Thymus (tissue), 11 donors: ENCODE results near the gene CERS3. TPM values are rescaled to one million over a fixed set of nuclear protein-coding genes. Genes with fewer than 3 reads are reported as not detected.

ENCODE experiments used
- DNase-seq, 9 donors: peaks; one replicate each; pipeline ENCODE4 v3.0.0-alpha.2; 2013; ENCODE audit warnings: low spot score in 9 of 9, low read depth in 6 of 9, missing footprints in 1 of 9
- H3K27ac ChIP-seq, 2 donors: one replicate each; pipeline ENCODE4 v1.5.1; 2013; ENCODE audit warnings: control low read depth in 1 of 2, low read depth in 1 of 2, low read length in 1 of 2, mild to moderate bottlenecking in 1 of 2, moderate library complexity in 1 of 2
- H3K27me3 ChIP-seq, 2 donors: one replicate each; pipeline ENCODE4 v1.5.1; 2013; ENCODE audit warnings: low read length in 1 of 2; ENCODE audit not compliant: control insufficient read depth in 2 of 2, insufficient read depth in 1 of 2
- H3K36me3 ChIP-seq, 2 donors: one replicate each; pipeline ENCODE4 v1.5.1; 2013; ENCODE audit warnings: low read length in 1 of 2, mild to moderate bottlenecking in 1 of 2, moderate library complexity in 1 of 2; ENCODE audit not compliant: control insufficient read depth in 2 of 2, insufficient read depth in 2 of 2
- H3K4me1 ChIP-seq, 2 donors: one replicate each; pipeline ENCODE4 v1.5.1; 2013; ENCODE audit warnings: low read length in 2 of 2; ENCODE audit not compliant: control insufficient read depth in 2 of 2, insufficient read depth in 2 of 2
- H3K4me3 ChIP-seq, 2 donors: one replicate each; pipeline ENCODE4 v1.5.1; 2013; ENCODE audit warnings: low read length in 2 of 2, control low read depth in 1 of 2, mild to moderate bottlenecking in 1 of 2
- H3K9me3 ChIP-seq, 2 donors: one replicate each; pipeline ENCODE4 v1.5.1; 2013; ENCODE audit warnings: low read length in 1 of 2, mild to moderate bottlenecking in 1 of 2; ENCODE audit not compliant: control insufficient read depth in 2 of 2, insufficient read depth in 1 of 2
- WGBS: extraction: QIAGEN DNeasy Blood & Tissue Kit; methylation state at CpG from one replicate; pipeline ENCODE4 v1.1.7; 2013; 5-methylcytosine and 5-hydroxymethylcytosine counted together
- polyA plus RNA-seq: library from polyadenylated mRNA; stranded (reverse); fragments of 200-250 nt; gene quantifications from one replicate; pipeline ENCODE4 v1.2.3, GENCODE V29; 2013
- total RNA-seq: library from RNA; stranded (reverse); fragments of 120-200 nt; gene quantifications from one replicate; pipeline ENCODE4 v1.2.4, GENCODE V29; 2013
- donor health status: healthy.

The CERS3 gene
- total and polyA plus RNA-seq, 2 donors: 0.38 to 2.2 TPM

DNA sequence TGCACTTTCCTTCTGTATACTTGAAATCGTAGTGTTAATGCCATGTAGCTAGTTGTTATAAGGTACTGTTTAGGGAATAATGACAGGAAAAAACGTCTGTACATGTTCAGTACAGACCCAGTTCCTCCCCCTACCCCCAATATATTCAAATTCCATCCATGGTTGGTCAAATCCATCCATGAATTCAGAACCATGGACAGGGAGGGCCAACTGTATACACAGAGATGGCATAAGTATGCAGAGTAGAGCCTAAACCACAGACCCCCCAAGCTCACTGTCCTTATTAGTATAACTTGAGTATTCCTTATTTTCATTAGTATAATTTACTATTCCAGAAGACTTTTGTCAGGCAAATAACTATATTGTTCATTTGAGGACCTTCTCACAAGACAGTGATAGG lies 135.7 kb downstream of the CERS3 start:
- H3K4me1 ChIP-seq: no peaks in the 10 kb centered on the region
- no peak for DNase-seq
- WGBS: 73% methylated on average over 2 of the region's 2 CpGs

DNA sequence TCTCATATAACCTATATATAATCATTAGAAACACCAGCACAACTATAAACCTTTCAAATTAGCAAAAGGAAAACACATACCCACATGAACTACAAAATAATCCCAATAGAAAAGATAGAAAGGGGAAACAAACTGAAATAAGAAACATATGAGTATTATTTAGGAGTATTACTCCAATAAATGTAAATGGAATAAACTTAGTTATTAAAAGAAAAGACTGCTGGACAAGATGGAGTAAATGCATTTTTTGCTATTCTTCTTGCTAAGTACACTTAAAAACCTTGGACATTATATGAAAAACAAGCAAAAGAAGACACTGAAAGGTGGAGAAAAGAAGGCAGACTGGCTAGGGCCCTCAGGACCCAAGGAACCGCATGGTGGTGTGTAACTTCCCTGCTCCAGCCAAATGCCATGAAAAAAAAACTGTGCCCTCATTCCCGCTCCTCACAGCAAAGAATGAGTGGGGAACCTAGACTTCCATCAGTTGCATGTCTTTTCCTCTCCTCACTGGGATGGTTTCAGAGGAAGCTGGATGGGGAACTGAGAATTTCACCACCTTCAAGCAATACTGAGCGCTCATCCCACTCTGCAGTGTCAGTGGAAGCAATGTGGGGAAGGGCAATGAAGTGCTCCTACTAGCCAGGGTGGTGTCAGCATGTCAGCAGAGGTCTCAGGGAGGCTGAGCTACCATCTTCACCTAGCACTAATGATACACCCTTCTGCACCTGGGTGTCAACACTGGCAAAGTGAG lies 143.3 kb downstream of the CERS3 start:
- Histone ChIP-seq H3K27ac (no peak overlapping the region), H3K4me3 (no peak overlapping the region), H3K36me3 (no peaks in the 10 kb centered on the region), H3K27me3 (no peaks in the 10 kb centered on the region), H3K4me1 (no peaks in the 10 kb centered on the region), H3K9me3 (peaks cover 5 to 43% of the 10 kb centered on the region in 2 donors)
- no peak for DNase-seq
- WGBS: 96% methylated on average over 3 of the region's 3 CpGs

More for the DNA sequence above, 135.7 kb downstream of the CERS3 start:
- no peaks in the 10 kb centered on the region for H3K27me3 ChIP-seq
- H3K4me3 ChIP-seq: no peak overlapping the region
- peaks cover 0 to 1% of the 10 kb centered on the region in 2 donors for H3K9me3 ChIP-seq
- no peaks in the 10 kb centered on the region for H3K36me3 ChIP-seq
- no peak overlapping the region for H3K27ac ChIP-seq

DNA sequence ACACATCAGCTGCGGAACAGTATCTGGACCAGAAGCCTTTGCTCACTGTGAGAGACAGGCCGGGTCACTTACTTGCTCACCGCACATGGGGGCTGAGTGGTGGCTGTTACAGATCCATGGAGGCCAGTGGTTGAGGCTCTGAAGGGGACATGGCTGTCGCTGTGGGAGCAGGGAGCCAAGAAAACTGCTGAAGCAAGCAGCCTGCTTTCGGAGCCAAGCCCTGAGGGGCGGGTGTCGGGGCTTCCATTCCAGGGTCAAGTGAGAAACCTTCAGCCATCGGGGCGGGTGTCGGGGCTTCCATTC lies 144.7 kb downstream of the CERS3 start:
- Histone ChIP-seq H3K4me1 (no peaks in the 10 kb centered on the region), H3K27me3 (no peaks in the 10 kb centered on the region), H3K9me3 (peaks cover 5 to 43% of the 10 kb centered on the region in 2 donors), H3K36me3 (no peaks in the 10 kb centered on the region), H3K4me3 (no peak overlapping the region), H3K27ac (no peak overlapping the region)
- 84% methylated on average over 10 of the region's 10 CpGs for WGBS
- no peak for DNase-seq

DNA sequence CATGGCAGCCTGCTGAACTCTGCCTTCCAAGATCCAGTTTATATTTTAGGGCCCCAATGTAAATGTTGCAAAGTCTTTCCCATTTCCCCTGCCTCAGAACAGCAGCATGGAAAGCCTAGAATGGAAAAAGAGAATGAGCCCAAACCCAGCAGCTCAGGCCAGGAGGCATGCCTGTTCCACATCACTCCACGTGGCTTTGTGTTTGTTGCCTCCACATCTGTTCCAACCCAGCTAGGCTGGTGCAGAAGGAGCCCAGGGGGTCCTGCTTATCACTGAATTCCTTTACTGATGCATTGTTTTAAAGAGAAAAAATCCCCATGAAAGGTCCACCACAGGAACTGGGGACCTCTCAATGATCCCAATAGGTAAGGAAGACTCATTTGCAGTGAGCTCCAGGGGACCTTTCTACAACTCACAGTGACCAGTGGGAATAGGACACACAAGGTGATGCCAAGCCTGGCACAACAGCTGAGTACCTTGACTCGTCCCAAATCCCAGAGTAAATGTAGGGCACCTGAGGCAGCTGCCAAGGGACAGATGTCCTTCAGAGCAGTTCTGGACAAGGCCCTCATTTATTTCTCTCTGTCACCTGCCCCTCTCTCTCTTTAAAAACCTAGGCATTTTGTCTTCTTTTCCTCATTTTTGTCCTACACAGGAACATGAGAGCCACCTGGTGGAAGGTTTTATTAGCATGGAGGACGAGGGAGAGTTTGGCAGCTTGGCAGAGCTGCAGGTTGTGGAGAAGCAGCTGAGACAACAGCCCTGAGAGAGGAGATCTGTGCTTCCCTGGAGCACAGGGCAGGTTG lies 145.2 kb downstream of the CERS3 start:
- Histone ChIP-seq H3K4me3 (no peak overlapping the region), H3K27me3 (no peaks in the 10 kb centered on the region), H3K9me3 (peaks cover 5 to 43% of the 10 kb centered on the region in 2 donors), H3K36me3 (no peaks in the 10 kb centered on the region), H3K27ac (no peak overlapping the region), H3K4me1 (no peaks in the 10 kb centered on the region)
- 41% methylated on average over 3 of the region's 3 CpGs for WGBS
- peak in 2 of 9 donors; percentile 9 to 11 for DNase-seq

DNA sequence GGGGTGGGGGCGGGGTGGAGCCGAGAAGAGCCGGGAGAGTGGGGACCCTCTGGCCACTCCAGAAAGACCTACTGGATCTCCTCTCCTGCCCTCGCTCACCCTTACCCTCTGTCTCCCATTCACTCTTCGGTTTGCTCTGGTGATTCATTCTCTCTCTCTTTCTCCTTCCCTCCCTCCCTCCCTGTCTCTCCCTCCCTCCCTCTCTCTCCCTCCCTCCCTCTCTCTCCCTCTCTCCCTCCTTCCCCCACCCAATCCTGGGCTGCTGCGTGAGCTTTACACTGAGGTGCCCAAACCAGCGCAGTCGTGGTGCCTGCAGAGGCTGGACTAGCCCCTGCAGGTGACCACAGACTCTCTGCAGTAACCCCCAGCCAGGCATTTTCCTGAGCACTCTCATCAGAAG lies 154.8 kb downstream of the CERS3 start:
- 27% methylated on average over 8 of the region's 8 CpGs for WGBS

DNA sequence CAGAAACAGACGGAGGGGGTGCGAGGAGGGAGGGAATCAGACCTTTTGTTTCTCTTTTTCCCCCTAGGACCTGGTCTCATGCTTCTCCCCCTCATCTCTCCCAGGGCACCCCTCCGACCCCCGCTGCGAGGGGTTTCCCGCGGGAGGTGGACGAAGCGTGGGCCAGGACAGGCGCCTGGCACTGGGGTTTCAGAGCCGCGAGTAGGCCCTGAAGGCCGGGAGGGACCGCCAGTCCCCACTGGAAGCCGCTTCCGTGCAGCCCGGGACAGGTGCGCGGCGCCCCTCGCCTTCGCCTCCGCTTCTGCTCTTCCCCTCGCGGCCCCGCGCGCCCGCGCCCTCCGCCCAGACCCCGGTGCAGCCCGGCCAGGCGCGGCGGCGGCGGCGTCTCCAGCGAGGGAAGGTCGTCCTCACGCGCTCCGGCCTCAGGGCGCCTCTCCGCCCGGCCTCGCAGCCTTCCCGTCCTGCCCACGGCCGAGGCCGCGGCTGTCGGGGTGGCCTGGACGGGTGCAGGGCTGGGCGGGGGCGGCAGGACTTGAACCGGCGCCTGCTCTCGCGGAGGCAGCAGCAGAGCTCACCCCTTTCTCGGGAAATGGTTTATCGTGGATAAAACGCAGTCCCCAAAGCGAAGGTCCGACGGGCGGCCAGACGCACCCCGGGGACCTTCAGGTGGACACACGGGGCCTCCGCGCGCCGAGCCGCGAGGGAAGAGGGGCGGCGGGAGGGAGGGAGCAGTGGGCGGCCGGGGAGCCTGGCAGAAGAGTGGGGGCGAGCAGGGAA lies 155.4 kb downstream of the CERS3 start:
- peaks cover 18 to 21% of the 10 kb centered on the region in 2 donors for H3K27me3 ChIP-seq
- no peak overlapping the region for H3K27ac ChIP-seq
- no peak overlapping the region for H3K4me3 ChIP-seq
- peaks cover 0 to 4% of the 10 kb centered on the region in 2 donors for H3K9me3 ChIP-seq
- DNase-seq: no peak
- H3K4me1 ChIP-seq: no peaks in the 10 kb centered on the region
- no peaks in the 10 kb centered on the region for H3K36me3 ChIP-seq
- WGBS: 4% methylated on average over 81 of the region's 82 CpGs

More for the DNA sequence above, 154.8 kb downstream of the CERS3 start:
- Histone ChIP-seq H3K27me3 (peaks cover 18 to 21% of the 10 kb centered on the region in 2 donors), H3K4me3 (no peak overlapping the region), H3K9me3 (peaks cover 0 to 4% of the 10 kb centered on the region in 2 donors), H3K4me1 (no peaks in the 10 kb centered on the region), H3K27ac (no peak overlapping the region), H3K36me3 (no peaks in the 10 kb centered on the region)
- DNase-seq: no peak

DNA sequence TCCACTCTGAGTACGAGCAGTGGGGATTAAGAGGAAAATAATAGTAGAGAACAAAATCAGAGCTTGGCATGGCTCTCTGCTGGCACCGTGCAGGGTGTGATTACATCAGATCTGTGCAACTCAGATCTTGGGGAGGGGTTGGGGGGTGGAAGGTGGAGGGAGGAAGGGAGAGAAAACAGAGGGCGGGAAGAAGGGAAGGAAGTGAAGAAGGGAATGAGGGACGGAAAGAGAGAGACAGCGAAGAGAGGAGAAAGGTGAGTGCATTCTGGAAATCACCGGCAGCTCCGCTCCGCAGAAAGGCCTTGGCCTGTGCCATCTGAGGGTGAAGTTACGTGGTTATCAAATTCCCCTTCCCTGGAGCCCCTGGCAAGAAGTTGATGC lies 156.0 kb downstream of the CERS3 start:
- H3K4me3 ChIP-seq: no peak overlapping the region
- no peaks in the 10 kb centered on the region for H3K4me1 ChIP-seq
- 29% methylated on average over 9 of the region's 9 CpGs for WGBS
- H3K36me3 ChIP-seq: no peaks in the 10 kb centered on the region
- H3K27ac ChIP-seq: no peak overlapping the region
- no peak for DNase-seq
- peaks cover 0 to under 1% of the 10 kb centered on the region in 2 donors for H3K9me3 ChIP-seq
- peaks cover 18 to 21% of the 10 kb centered on the region in 2 donors for H3K27me3 ChIP-seq

DNA sequence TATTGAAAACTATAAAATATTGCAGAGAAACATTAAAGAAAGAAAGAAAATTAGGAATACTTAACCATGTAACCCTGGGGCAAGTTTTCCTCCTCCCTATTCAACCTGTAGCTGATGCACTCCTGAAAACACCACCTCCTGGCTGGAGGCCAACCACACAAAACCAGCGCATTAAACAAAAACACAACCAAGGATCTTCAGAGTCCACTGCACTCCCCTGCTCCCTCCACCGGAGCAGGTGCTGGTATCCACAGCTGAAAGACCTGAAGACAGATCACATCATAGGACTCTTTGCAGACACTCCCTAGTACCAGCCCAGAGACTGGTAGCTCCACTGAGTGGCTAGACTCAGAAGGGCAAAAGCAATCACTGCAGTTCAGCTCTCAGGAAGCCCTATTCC lies 173.4 kb downstream of the CERS3 start:
- WGBS: 83% methylated on average over 2 of the region's 2 CpGs
- no peak overlapping the region for H3K27ac ChIP-seq
- no peak overlapping the region for H3K4me3 ChIP-seq
- H3K4me1 ChIP-seq: no peaks in the 10 kb centered on the region
- H3K27me3 ChIP-seq: peaks cover 0 to 3% of the 10 kb centered on the region in 2 donors
- no peak for DNase-seq
- no peaks in the 10 kb centered on the region for H3K9me3 ChIP-seq
- no peaks in the 10 kb centered on the region for H3K36me3 ChIP-seq

DNA sequence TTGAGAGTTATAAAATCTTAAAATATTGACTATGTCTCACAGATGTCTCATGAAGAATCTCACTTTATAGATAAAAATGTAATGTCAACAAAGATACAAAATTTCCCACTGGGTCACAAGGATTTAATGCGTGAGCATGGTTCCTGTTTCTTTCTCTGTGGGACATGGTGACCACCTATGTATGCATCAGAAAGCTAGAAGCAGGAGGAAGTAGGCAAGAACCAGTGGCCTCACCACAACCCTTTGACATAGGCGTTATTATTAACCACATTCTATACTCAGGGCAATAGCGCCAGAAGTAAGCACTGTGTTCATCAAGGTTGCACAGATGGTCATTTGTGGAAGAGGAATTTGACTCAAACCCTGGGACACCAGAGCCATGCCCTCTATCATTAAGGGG lies 175.3 kb downstream of the CERS3 start:
- H3K27me3 ChIP-seq: peaks cover 0 to 17% of the 10 kb centered on the region in 2 donors
- no peaks in the 10 kb centered on the region for H3K36me3 ChIP-seq
- no peaks in the 10 kb centered on the region for H3K4me1 ChIP-seq
- 48% methylated on average over 3 of the region's 3 CpGs for WGBS
- H3K4me3 ChIP-seq: no peak overlapping the region
- no peaks in the 10 kb centered on the region for H3K9me3 ChIP-seq
- no peak overlapping the region for H3K27ac ChIP-seq
- no peak for DNase-seq
